Lung (tissue), 12 donors: ENCODE measurements around the gene USP54. TPM values are rescaled to one million over a fixed set of nuclear protein-coding genes. Genes with fewer than 3 reads are reported as not detected.

ENCODE experiments used
- ATAC-seq: fragments of 200-7000 bp; cut with Tn5 transposase; one replicate; pipeline ENCODE4 v1.9.1; 2020; ENCODE audit warnings: moderate number of reproducible peaks; ENCODE audit not compliant: insufficient read depth, low FRiP score
- DNase-seq, 3 donors: peaks; one replicate each; pipeline ENCODE4 v3.0.0-alpha.2; 2013 to 2017
- H3K27ac ChIP-seq, 2 donors: one replicate each; pipeline ENCODE4 v1.5.1; 2013; ENCODE audit warnings: mild to moderate bottlenecking in 2 of 2, moderate library complexity in 2 of 2, control low read depth in 1 of 2, inconsistent platforms in 1 of 2, low read depth in 1 of 2, low read length in 1 of 2
- H3K27me3 ChIP-seq, 3 donors: one replicate each; pipeline ENCODE4 v1.5.1; 2013; ENCODE audit warnings: low read length in 2 of 3; ENCODE audit not compliant: control insufficient read depth in 3 of 3, insufficient read depth in 3 of 3
- H3K36me3 ChIP-seq, 4 donors: one replicate each; pipeline ENCODE4 v1.5.1; 2013; ENCODE audit warnings: low read length in 4 of 4, mild to moderate bottlenecking in 1 of 4, moderate library complexity in 1 of 4; ENCODE audit not compliant: control insufficient read depth in 4 of 4, insufficient read depth in 4 of 4
- H3K4me1 ChIP-seq, 5 donors: one replicate each; pipeline ENCODE4 v1.5.1; 2013; ENCODE audit warnings: low read length in 5 of 5, mild to moderate bottlenecking in 2 of 5, moderate library complexity in 1 of 5; ENCODE audit not compliant: control insufficient read depth in 5 of 5, insufficient read depth in 5 of 5
- H3K4me3 ChIP-seq: one replicate; pipeline ENCODE4 v1.5.1; 2013; ENCODE audit warnings: mild to moderate bottlenecking, control low read depth, moderate library complexity
- H3K9ac ChIP-seq, 2 donors: one replicate each; pipeline ENCODE4 v1.5.1; 2013; ENCODE audit warnings: low read length in 2 of 2, control low read depth in 1 of 2; ENCODE audit not compliant: insufficient read depth in 1 of 2
- H3K9me3 ChIP-seq, 4 donors: one replicate each; pipeline ENCODE4 v1.5.1; 2013; ENCODE audit warnings: low read length in 3 of 4, mild to moderate bottlenecking in 1 of 4, moderate library complexity in 1 of 4; ENCODE audit not compliant: control insufficient read depth in 4 of 4, insufficient read depth in 3 of 4
- CTCF ChIP-seq: IDR thresholded peaks from 2 replicates; pipeline ENCODE4 v1.5.1; 2012; ENCODE audit warnings: mild to moderate bottlenecking; ENCODE audit errors: control extremely low read depth, extremely low read depth
- WGBS, 2 donors: extraction: QIAGEN DNeasy Blood & Tissue Kit; methylation state at CpG; one replicate each; pipeline ENCODE4 v1.1.7; 2013; 5-methylcytosine and 5-hydroxymethylcytosine counted together
- polyA plus RNA-seq, 2 donors: library from polyadenylated mRNA; stranded (reverse); fragments of 200-250 nt; gene quantifications; one replicate each; pipeline ENCODE4 v1.2.1, GENCODE V29; 2013
- total RNA-seq, 2 donors: library from RNA; depleted of rRNA in 1 of 2; stranded (reverse); fragments of >200 nt in 1 of 2; gene quantifications; one replicate each; pipeline ENCODE4 v1.2.1, GENCODE V29; 2014 to 2021
- donor health status: control.
- donor health status: control.
- donor health status: Bipolar disorder and iron deficiency.
- donor health status: healthy.
- donor health status: DM: yes; HTN: yes; CAD: no.

USP54 gene
- total and polyA plus RNA-seq, 4 donors: 19.7 to 165 (median 62.9) TPM

- no peak overlapping the region for H3K9ac ChIP-seq
- peaks cover 0 to 5% (median 4%) of the 10 kb centered on the region in 4 donors for H3K36me3 ChIP-seq
- WGBS, 2 donors: 76 to 84% methylated on average over 1 of the region's 1 CpG
- peaks cover 0 to 3% (median 0%) of the 10 kb centered on the region in 5 donors for H3K4me1 ChIP-seq
- ATAC-seq (no peak), DNase-seq (no peak)
- H3K27me3 ChIP-seq: no peaks in the 10 kb centered on the region
- H3K27ac ChIP-seq: no peak overlapping the region
- TF ChIP-seq CTCF: no peak
- no peaks in the 10 kb centered on the region for H3K9me3 ChIP-seq
- no peak overlapping the region for H3K4me3 ChIP-seq
These were observed 105.8 kb downstream of the USP54 start for GRCh38 chr10:73485320-73485719.

GRCh38 chr10:73480158-73480557 is 111.0 kb downstream of the USP54 start:
- TF ChIP-seq CTCF: no peak
- Histone ChIP-seq H3K9me3 (no peaks in the 10 kb centered on the region), H3K4me3 (no peak overlapping the region), H3K4me1 (no peaks in the 10 kb centered on the region), H3K36me3 (peaks cover 3 to 30% (median 14%) of the 10 kb centered on the region in 4 donors), H3K27me3 (no peaks in the 10 kb centered on the region), H3K27ac (no peak overlapping the region), H3K9ac (no peak overlapping the region)
- DNase-seq (no peak), ATAC-seq (no peak)
- 91 to 95% methylated on average over 7 of the region's 7 CpGs for WGBS, 2 donors

- no peaks in the 10 kb centered on the region for H3K27me3 ChIP-seq
- no peak overlapping the region for H3K27ac ChIP-seq
- no peaks in the 10 kb centered on the region for H3K4me1 ChIP-seq
- no peak overlapping the region for H3K9ac ChIP-seq
- no peaks in the 10 kb centered on the region for H3K9me3 ChIP-seq
- 67 to 78% methylated on average over 3 of the region's 3 CpGs for WGBS, 2 donors
- H3K4me3 ChIP-seq: no peak overlapping the region
- H3K36me3 ChIP-seq: peaks cover 8 to 33% (median 20%) of the 10 kb centered on the region in 4 donors
- TF ChIP-seq CTCF: no peak
- ATAC-seq (no peak), DNase-seq (no peak)
These were observed 112.5 kb downstream of the USP54 start for GRCh38 chr10:73478636-73479035.

GRCh38 chr10:73471226-73471625 is 119.9 kb downstream of the USP54 start:
- Histone ChIP-seq H3K36me3 (peaks cover 9 to 51% (median 33%) of the 10 kb centered on the region in 4 donors), H3K9me3 (no peaks in the 10 kb centered on the region), H3K27ac (no peak overlapping the region), H3K4me1 (peaks cover 0 to 3% (median 0%) of the 10 kb centered on the region in 5 donors), H3K4me3 (no peak overlapping the region), H3K9ac (no peak overlapping the region), H3K27me3 (no peaks in the 10 kb centered on the region)
- ATAC-seq (no peak), DNase-seq (no peak)
- no peak for TF ChIP-seq CTCF
- 72 to 77% methylated on average over 3 of the region's 3 CpGs for WGBS, 2 donors
